Gastrocnemius medialis (tissue), 4 donors: ENCODE data around the gene CEP170B.

Source experiments
- CTCF ChIP-seq, 5 experiments: fragments of 450-650 bp in 3 of 5; fragments of 200-600 bp in 2 of 5; sonication (generic) in 2 of 5; IDR thresholded peaks in 4 of 5; conservative IDR thresholded peaks in 1 of 5; 1 replicate in 4 of 5; 2 replicates in 1 of 5; pipeline ENCODE4 v1.5.1; 2016 to 2019; ENCODE audit warnings: antibody characterized with exemption in 5 of 5, mild to moderate bottlenecking in 3 of 5, moderate library complexity in 3 of 5
- POLR2A ChIP-seq, 2 donors: fragments of 450-650 bp; IDR thresholded peaks; one replicate each; pipeline ENCODE4 v1.6.1; 2017; ENCODE audit warnings: antibody characterized with exemption in 2 of 2, mild to moderate bottlenecking in 2 of 2, moderate library complexity in 2 of 2

DNA sequence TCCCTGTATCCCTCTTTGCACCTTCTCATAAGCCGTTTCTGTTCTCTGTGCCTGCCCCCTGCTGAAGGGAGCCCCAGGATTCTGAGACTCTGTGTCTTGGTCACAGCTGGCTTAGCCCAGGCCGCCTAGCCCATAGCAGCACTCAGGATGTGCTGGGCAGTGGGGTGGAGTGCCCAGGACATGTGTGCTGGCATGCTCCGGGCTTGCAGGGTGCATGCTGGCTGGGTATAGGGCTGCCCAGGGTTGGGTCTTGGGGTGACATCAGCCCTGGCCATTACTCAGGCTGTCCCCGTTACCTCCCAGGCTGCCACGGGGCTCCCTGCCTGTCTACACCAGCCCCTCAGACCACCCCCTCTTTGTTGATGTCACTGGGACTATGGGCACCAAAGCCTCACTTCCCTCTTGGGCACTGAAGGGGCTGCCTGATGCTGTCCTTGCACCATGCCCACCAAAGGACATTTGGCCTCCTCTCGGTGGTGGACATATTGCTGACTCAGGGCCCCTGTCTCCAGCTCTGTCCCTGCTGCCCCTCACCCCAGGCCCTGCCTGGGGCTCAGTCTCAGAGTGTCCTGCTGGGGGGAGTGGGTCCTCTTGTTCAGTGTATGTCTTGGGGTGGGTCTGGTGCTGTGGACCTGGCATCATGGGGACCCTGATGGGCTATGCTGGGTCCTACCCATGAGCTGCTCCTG is 2.4 kb downstream of the CEP170B start:
- TF ChIP-seq CTCF (IDR thresholded peaks at IDR 0.05 in 4 of 5, conservative IDR thresholded peaks at IDR 0.05 in 1 of 5) (no peak), POLR2A (IDR thresholded peaks at IDR 0.05) (no peak)
